Neural cell (in vitro differentiated cells): ENCODE measurements around the gene DCXR.

Experiments used
- CTCF ChIP-seq: fragments of 450-650 bp; IDR thresholded peaks from 2 replicates; pipeline ENCODE4 v1.5.1; 2014; ENCODE audit warnings: antibody characterized with exemption, mild to moderate bottlenecking, moderate library complexity; ENCODE audit not compliant: poor library complexity, severe bottlenecking
- POLR2AphosphoS5 ChIP-seq: IDR thresholded peaks from 2 replicates; pipeline ENCODE4 v1.6.1; 2012
- RAD21 ChIP-seq: fragments of 450-650 bp; conservative IDR thresholded peaks from 2 replicates; pipeline ENCODE4 v1.6.1; 2014; ENCODE audit warnings: antibody characterized with exemption, mild to moderate bottlenecking, moderate library complexity
- REST ChIP-seq: IDR thresholded peaks from 2 replicates; pipeline ENCODE4 v1.6.1; 2012; ENCODE audit warnings: borderline replicate concordance
- TAF1 ChIP-seq: IDR thresholded peaks from 2 replicates; pipeline ENCODE4 v1.6.1; 2012; ENCODE audit warnings: low read depth

- no peak for TF ChIP-seq REST
- TF ChIP-seq CTCF, result no peak
- TF ChIP-seq TAF1, result no peak
- no peak for TF ChIP-seq RAD21
- TF ChIP-seq POLR2AphosphoS5, result no peak
These were observed 30.8 kb downstream of the DCXR start for GRCh38 chr17:82006468-82007227.
